Neural cell (in vitro differentiated cells): Measurements from ENCODE around the gene LYRM7. TPM values are rescaled to one million over a fixed set of nuclear protein-coding genes. Genes with fewer than 3 reads are reported as not detected.
"Not testable (repeated sequence)": the region's sequence is repeated elsewhere in the genome, so short reads cannot be mapped to it uniquely, and the experiment has no call there.

ENCODE experiments used
- H2AFZ ChIP-seq: fragments of 200-600, 300-800 bp; sonication (generic), shearing (Covaris generic); 2 replicates; pipeline ENCODE4 v1.6.0; 2014; ENCODE audit warnings: low read depth, mild to moderate bottlenecking, antibody characterized with exemption, low read length, moderate library complexity
- H3F3A ChIP-seq: fragments of 200-600 bp; shearing (Covaris generic); 2 replicates; pipeline ENCODE4 v1.6.1; 2016; ENCODE audit warnings: mild to moderate bottlenecking, moderate library complexity, mixed read lengths, antibody characterized with exemption, low read length; ENCODE audit not compliant: insufficient read depth, poor library complexity, severe bottlenecking
- H3K27ac ChIP-seq: fragments of 200-600, 300-800 bp; sonication (generic), shearing (Covaris generic); 2 replicates; pipeline ENCODE4 v1.5.1; 2014; ENCODE audit warnings: mild to moderate bottlenecking, low read length, moderate library complexity
- H3K27me3 ChIP-seq: fragments of 300-800, 200-600 bp; sonication (generic), shearing (Covaris generic); 2 replicates; pipeline ENCODE4 v1.6.0; 2014; ENCODE audit warnings: mild to moderate bottlenecking, low read depth, low read length, moderate library complexity; ENCODE audit not compliant: insufficient read depth
- H3K36me3 ChIP-seq: fragments of 300-800, 200-600 bp; sonication (generic), shearing (Covaris generic); 2 replicates; pipeline ENCODE4 v1.5.1; 2014; ENCODE audit warnings: mild to moderate bottlenecking, antibody characterized with exemption, low read length, moderate library complexity; ENCODE audit not compliant: insufficient read depth
- H3K4me2 ChIP-seq: fragments of 300-800, 200-600 bp; sonication (generic), shearing (Covaris generic); 2 replicates; pipeline ENCODE4 v1.6.0; 2014; ENCODE audit warnings: mild to moderate bottlenecking, low read length
- H3K4me3 ChIP-seq: fragments of 300-800, 200-600 bp; sonication (generic), shearing (Covaris generic); 2 replicates; pipeline ENCODE4 v1.5.1; 2014; ENCODE audit warnings: mild to moderate bottlenecking, low read length, moderate library complexity
- H3K79me2 ChIP-seq: fragments of 200-600 bp; shearing (Covaris generic); replicated peaks from 2 replicates; pipeline ENCODE4 v1.6.0; 2014; ENCODE audit warnings: mild to moderate bottlenecking, low read length, moderate library complexity; ENCODE audit not compliant: insufficient read depth
- H3K9ac ChIP-seq: fragments of 300-800, 200-600 bp; sonication (generic), shearing (Covaris generic); 2 replicates; pipeline ENCODE4 v1.6.1; 2016; ENCODE audit warnings: mild to moderate bottlenecking, low read length, mixed read lengths
- H3K9me2 ChIP-seq: fragments of 200-600 bp; shearing (Covaris generic); 2 replicates; pipeline ENCODE4 v1.6.1; 2016; ENCODE audit warnings: mild to moderate bottlenecking, low read length, mixed read lengths; ENCODE audit not compliant: insufficient read depth
- H3K9me3 ChIP-seq: fragments of 200-600, 300-800 bp; sonication (generic), shearing (Covaris generic); 2 replicates; pipeline ENCODE4 v1.6.1; 2016; ENCODE audit warnings: mild to moderate bottlenecking, mixed run types, low read length, moderate library complexity, mixed read lengths
- H4K20me1 ChIP-seq: fragments of 200-600 bp; shearing (Covaris generic); 2 replicates; pipeline ENCODE4 v1.6.1; 2016; ENCODE audit warnings: mild to moderate bottlenecking, mixed run types; ENCODE audit not compliant: insufficient read depth
- EP300 ChIP-seq: fragments of 450-650 bp; conservative IDR thresholded peaks from 2 replicates; pipeline ENCODE4 v1.6.1; 2014; ENCODE audit warnings: antibody characterized with exemption, mild to moderate bottlenecking, moderate library complexity; ENCODE audit not compliant: poor library complexity, severe bottlenecking
- EZH2 ChIP-seq: fragments of 200-600, 300-800 bp; shearing (Covaris generic), sonication (generic); IDR thresholded peaks from 2 replicates; pipeline ENCODE4 v1.6.1; 2014; ENCODE audit warnings: antibody characterized with exemption, low read length, borderline replicate concordance, mild to moderate bottlenecking; ENCODE audit not compliant: insufficient read depth, poor library complexity, severe bottlenecking
- MXI1 ChIP-seq: fragments of 450-650 bp; conservative IDR thresholded peaks from 2 replicates; pipeline ENCODE4 v1.6.1; 2014; ENCODE audit warnings: antibody characterized with exemption, mild to moderate bottlenecking; ENCODE audit not compliant: poor library complexity, severe bottlenecking
- POLR2AphosphoS5 ChIP-seq: IDR thresholded peaks from 2 replicates; pipeline ENCODE4 v1.6.1; 2012
- RAD21 ChIP-seq: fragments of 450-650 bp; conservative IDR thresholded peaks from 2 replicates; pipeline ENCODE4 v1.6.1; 2014; ENCODE audit warnings: antibody characterized with exemption, mild to moderate bottlenecking, moderate library complexity
- REST ChIP-seq: IDR thresholded peaks from 2 replicates; pipeline ENCODE4 v1.6.1; 2012; ENCODE audit warnings: borderline replicate concordance
- SMC3 ChIP-seq: fragments of 450-650 bp; conservative IDR thresholded peaks from 2 replicates; pipeline ENCODE4 v1.6.1; 2014; ENCODE audit warnings: antibody characterized with exemption, mild to moderate bottlenecking, moderate library complexity; ENCODE audit not compliant: poor library complexity
- TAF1 ChIP-seq: IDR thresholded peaks from 2 replicates; pipeline ENCODE4 v1.6.1; 2012; ENCODE audit warnings: low read depth
- polyA plus RNA-seq: library from polyadenylated mRNA; depleted of rRNA; stranded (reverse); fragments of >200 nt; gene quantifications from 2 replicates; pipeline ENCODE4 v1.2.3, GENCODE V29; 2014
- TF ChIP-seq, protein P1 (sequence below): fragments of 450-650 bp; IDR thresholded peaks from 2 replicates; pipeline ENCODE4 v1.5.1; 2014; ENCODE audit warnings: antibody characterized with exemption, mild to moderate bottlenecking, moderate library complexity; ENCODE audit not compliant: poor library complexity, severe bottlenecking

Gene LYRM7
- polyA plus RNA-seq, 1 donor from 2014 or later: 8.3 TPM

- not testable (repeated sequence) for H3K4me3 ChIP-seq, H3K79me2 ChIP-seq, H2AFZ ChIP-seq, H3K9me2 ChIP-seq, H3F3A ChIP-seq, H3K9me3 ChIP-seq, H3K4me2 ChIP-seq, H3K27me3 ChIP-seq, H3K9ac ChIP-seq, H3K36me3 ChIP-seq, H4K20me1 ChIP-seq, H3K27ac ChIP-seq
Observed at GRCh38 chr5:131138406-131138805, 32.3 kb upstream of the LYRM7 start.

DNA sequence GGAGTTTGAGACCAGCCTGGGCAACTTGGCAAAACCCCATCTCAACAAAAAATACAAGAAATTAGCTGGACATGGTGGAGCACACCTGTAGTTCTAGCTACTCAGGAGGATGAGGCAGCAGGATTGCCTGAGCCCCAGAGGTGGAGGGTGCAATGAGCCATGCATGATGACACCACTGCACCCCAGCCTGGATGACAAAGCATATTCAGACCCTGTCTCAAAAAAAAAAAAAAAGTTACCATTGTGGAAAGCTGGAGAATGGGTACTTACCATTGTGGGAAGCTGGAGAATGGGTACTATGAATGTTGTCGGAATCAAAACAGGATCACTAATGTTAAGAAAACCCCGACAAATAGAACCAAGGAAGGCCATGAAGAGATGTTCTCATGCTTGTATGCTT is 31.4 kb upstream of the LYRM7 start:
- Histone ChIP-seq H3K27ac (no peak overlapping the region), H3K9ac (no peak overlapping the region), H3K36me3 (no peaks in the 10 kb centered on the region), H3K4me2 (no peak overlapping the region), H3K9me3 (no peaks in the 10 kb centered on the region), H3F3A (no peaks in the 10 kb centered on the region), H3K27me3 (no peaks in the 10 kb centered on the region), H3K4me3 (no peak overlapping the region), H4K20me1 (no peaks in the 10 kb centered on the region), H3K9me2 (no peaks in the 10 kb centered on the region), H3K79me2 (no peaks in the 10 kb centered on the region), H2AFZ (no peak overlapping the region)
- no peak for TF ChIP-seq EP300
- TF ChIP-seq TAF1: no peak
- TF ChIP-seq POLR2AphosphoS5: no peak
- TF ChIP-seq REST: no peak
- TF ChIP-seq SMC3: no peak
- no peak for TF ChIP-seq MXI1
- TF ChIP-seq EZH2: no peak
- TF ChIP-seq RAD21: no peak
- TF ChIP-seq, protein P1, sequence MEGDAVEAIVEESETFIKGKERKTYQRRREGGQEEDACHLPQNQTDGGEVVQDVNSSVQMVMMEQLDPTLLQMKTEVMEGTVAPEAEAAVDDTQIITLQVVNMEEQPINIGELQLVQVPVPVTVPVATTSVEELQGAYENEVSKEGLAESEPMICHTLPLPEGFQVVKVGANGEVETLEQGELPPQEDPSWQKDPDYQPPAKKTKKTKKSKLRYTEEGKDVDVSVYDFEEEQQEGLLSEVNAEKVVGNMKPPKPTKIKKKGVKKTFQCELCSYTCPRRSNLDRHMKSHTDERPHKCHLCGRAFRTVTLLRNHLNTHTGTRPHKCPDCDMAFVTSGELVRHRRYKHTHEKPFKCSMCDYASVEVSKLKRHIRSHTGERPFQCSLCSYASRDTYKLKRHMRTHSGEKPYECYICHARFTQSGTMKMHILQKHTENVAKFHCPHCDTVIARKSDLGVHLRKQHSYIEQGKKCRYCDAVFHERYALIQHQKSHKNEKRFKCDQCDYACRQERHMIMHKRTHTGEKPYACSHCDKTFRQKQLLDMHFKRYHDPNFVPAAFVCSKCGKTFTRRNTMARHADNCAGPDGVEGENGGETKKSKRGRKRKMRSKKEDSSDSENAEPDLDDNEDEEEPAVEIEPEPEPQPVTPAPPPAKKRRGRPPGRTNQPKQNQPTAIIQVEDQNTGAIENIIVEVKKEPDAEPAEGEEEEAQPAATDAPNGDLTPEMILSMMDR: no peak

- Histone ChIP-seq H3K9me3 (no peaks in the 10 kb centered on the region), H3K36me3 (no peaks in the 10 kb centered on the region), H3K9me2 (no peaks in the 10 kb centered on the region), H3K4me2 (no peak overlapping the region), H3K27me3 (no peaks in the 10 kb centered on the region), H3F3A (no peaks in the 10 kb centered on the region), H3K27ac (no peak overlapping the region), H3K4me3 (no peak overlapping the region), H4K20me1 (no peaks in the 10 kb centered on the region), H2AFZ (no peak overlapping the region), H3K9ac (no peak overlapping the region), H3K79me2 (no peaks in the 10 kb centered on the region)
- TF ChIP-seq RAD21 (no peak), EP300 (no peak), TAF1 (no peak), MXI1 (no peak), EZH2 (no peak), REST (no peak), POLR2AphosphoS5 (no peak), SMC3 (no peak)
- TF ChIP-seq, protein P1: no peak
Observed at GRCh38 chr5:131142970-131143617, 27.6 kb upstream of the LYRM7 start.
